Mucosa of stomach (tissue), 1 donor: ENCODE data around the gene ARMC12.

Experiments
- H3K27me3 ChIP-seq: one replicate; pipeline ENCODE4 v1.7.0; 2013; ENCODE audit warnings: mild to moderate bottlenecking, low read length; ENCODE audit not compliant: control insufficient read depth, insufficient read depth
- H3K36me3 ChIP-seq: one replicate; pipeline ENCODE4 v1.7.0; 2013; ENCODE audit warnings: low read length; ENCODE audit not compliant: control insufficient read depth, insufficient read depth
- H3K4me1 ChIP-seq: one replicate; pipeline ENCODE4 v1.7.0; 2013; ENCODE audit warnings: mild to moderate bottlenecking, low read length; ENCODE audit not compliant: control insufficient read depth, insufficient read depth
- H3K4me3 ChIP-seq: one replicate; pipeline ENCODE4 v1.7.0; 2013; ENCODE audit warnings: low read length
- H3K9ac ChIP-seq: one replicate; pipeline ENCODE4 v1.7.0; 2013; ENCODE audit warnings: mild to moderate bottlenecking, low read length, moderate library complexity
- H3K9me3 ChIP-seq: one replicate; pipeline ENCODE4 v1.7.0; 2013; ENCODE audit warnings: mild to moderate bottlenecking, low read length, moderate library complexity; ENCODE audit not compliant: control insufficient read depth
- donor health status: Pancreatic carcinoma.

The ARMC12 gene

DNA sequence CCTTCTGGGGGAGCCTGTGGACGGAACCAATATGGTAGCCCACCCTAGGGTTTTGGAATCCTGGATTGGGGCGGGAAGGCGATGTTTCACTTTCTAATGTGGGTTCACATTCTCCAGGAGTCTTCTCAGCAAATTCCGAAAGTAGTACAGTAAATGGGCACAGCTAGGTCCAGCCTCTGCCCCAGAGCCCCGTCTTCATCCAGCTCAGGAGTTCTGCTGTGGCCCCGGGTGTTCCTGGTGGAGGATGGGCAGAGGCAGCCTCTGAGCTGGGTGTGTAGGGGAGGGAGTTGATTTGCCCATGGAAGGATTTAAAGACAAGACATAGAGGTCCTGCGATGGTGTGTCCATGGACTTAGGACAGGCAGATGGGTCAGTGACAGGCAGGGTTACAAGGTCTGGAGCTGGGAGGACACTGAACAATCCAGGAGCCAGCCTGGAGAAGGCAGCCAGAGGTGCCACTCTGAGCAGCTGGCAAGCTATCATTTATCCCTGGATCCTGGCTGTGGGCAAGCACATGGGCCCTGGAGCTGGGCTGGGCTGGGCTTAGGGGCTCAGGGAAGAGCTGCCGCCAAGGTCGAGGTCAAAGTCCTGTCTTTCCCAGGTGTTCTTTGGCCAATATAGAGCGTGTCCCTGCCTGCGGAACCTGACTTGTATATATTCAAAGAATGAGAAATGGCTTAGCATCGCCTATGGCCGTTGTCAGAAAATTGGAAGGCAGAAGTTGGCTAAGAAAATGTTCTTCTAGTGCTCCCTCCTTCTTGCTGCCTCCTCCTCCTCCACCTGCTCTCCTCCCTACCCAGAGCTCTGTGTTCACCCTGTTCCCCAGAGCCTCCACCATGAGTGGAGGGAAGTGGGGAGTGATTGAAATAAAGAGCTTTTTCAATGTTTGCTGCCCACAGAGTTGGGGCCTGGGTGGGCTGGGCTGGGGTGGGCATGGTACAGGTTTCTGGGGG is 50.7 kb downstream of the ARMC12 start:
- Histone ChIP-seq H3K4me1 (no peaks in the 10 kb centered on the region), H3K4me3 (no peak overlapping the region), H3K27me3 (peaks cover 33% of the 10 kb centered on the region), H3K9ac (no peak overlapping the region), H3K36me3 (no peaks in the 10 kb centered on the region), H3K9me3 (no peaks in the 10 kb centered on the region)

DNA sequence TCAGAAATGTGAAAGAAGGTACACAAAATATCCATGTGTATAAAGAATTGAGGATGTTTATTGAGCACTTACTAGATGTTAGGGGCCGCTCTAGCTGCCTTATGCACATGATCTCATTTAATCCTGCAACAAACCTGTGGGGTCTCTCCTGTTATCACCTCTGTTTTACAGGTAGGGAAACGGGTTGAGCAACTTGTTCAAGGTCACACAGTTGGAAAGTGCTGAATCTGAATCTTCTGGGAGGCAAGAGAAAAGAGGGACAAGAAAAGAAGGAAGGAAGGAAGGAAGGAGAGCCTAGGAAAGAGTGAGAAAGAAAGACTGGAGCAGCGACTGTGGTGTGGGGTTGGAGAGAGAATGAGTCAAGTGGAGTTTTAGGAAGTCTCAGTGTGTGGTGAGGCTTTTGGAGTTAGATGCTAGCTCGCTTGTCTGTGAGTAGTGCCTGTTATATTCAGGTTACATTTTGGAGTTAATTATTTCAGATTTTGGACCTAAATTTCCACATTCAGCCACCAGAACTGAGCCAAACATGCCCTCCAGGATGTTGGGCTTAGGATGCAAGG is 51.7 kb downstream of the ARMC12 start:
- no peak overlapping the region for H3K9ac ChIP-seq
- no peaks in the 10 kb centered on the region for H3K9me3 ChIP-seq
- H3K4me3 ChIP-seq, result no peak overlapping the region
- H3K4me1 ChIP-seq, result no peaks in the 10 kb centered on the region
- H3K36me3 ChIP-seq, result no peaks in the 10 kb centered on the region
- peaks cover 33% of the 10 kb centered on the region for H3K27me3 ChIP-seq

DNA sequence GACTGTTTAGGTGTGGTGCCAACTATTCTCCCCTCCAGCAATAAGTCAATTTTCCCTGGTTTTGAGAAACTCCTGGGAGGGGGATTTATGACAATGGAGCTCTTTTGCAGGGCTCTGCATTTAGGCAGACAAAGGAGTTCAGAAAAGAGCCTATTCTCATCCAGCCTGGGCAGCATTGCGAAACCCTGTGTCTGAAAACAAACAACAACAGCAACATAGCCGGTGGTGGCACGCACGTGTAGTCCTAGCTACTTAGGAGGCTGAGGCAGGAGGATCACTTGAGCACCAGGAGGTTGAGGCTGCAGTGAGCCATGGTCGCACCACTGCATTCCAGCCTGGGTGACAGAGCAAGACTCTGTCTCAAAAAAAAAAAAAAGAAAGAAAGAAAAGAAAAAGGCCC is 53.9 kb downstream of the ARMC12 start:
- Histone ChIP-seq H3K9me3 (no peaks in the 10 kb centered on the region), H3K9ac (no peak overlapping the region), H3K27me3 (peaks cover 33% of the 10 kb centered on the region), H3K36me3 (no peaks in the 10 kb centered on the region), H3K4me1 (no peaks in the 10 kb centered on the region), H3K4me3 (no peak overlapping the region)

DNA sequence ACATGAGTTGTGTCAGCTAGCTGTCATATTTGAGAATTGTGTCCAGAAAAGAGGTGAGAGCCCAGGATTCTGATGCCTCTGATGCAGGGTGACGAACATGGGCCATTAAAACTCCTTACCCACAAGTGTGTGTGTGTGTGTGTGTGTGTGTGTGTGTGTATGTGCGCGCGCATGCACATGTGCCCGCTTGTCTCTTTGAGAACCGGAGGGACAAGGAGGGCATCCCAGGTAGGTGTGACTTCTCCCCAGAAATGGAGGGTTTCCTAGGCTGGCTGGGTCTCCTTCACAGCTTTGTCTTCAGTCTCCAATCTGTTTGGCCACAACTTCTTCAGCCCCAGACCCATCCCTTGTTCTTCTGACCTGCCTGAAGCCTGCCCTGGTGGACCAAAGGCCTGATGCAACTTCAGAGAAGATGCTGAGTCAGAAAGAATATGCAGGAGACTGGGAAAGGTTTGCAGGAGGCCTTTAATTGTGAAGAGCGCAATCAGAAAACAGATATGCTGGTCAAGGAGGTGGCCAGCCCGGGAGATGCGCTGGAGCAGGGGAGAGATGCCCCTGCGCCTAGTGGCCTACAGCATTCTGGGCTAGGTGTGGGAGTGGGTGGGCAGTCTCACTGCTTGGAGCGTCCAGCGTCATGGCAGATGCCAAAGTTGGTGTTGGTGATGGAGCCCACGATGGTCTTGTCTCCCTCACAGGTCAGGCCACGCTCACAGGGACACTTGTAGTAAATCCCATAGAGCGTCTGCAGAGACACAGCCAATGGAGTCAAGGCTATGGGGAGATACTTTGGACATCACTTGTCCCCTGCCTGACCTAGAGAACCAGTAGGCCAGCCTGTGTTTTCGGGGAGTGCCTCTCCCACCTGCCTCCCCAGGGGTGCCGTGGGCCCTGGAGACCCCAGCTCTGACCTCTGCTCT is 58.0 kb downstream of the ARMC12 start:
- Histone ChIP-seq H3K36me3 (no peaks in the 10 kb centered on the region), H3K4me3 (no peak overlapping the region), H3K9ac (no peak overlapping the region), H3K4me1 (no peaks in the 10 kb centered on the region), H3K9me3 (no peaks in the 10 kb centered on the region), H3K27me3 (no peaks in the 10 kb centered on the region)

DNA sequence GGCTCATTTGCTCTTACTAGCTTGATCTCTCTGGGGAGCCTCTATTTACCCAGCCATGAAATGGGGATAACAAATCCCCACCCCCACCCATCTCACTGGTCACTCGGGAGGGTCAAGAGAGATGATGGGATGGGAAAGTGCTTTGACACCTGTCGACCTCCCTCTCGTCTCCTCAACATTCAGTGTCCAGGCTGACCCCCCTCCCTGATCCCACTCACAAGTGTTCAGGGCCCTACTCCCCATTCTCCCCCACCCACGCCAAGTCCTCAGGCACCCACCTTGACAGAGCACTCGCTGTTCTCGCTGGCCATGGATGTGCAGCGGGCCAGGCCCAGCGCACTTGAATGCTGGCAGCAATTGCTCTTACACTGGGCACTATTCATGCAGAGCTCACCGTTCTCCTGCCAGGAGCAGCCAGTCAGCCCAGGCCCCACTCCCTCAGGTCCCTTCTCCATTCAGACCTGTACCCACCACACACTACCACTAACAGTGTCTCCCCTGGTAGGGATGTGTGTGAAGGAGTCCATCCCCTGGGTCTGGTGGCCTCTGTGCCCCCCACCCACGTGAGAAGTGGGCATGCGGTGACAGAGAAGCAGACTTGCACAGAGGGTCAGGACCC is 58.7 kb downstream of the ARMC12 start:
- H3K36me3 ChIP-seq, result no peaks in the 10 kb centered on the region
- no peaks in the 10 kb centered on the region for H3K9me3 ChIP-seq
- no peak overlapping the region for H3K9ac ChIP-seq
- no peak overlapping the region for H3K4me3 ChIP-seq
- H3K27me3 ChIP-seq, result no peaks in the 10 kb centered on the region
- H3K4me1 ChIP-seq, result no peaks in the 10 kb centered on the region

DNA sequence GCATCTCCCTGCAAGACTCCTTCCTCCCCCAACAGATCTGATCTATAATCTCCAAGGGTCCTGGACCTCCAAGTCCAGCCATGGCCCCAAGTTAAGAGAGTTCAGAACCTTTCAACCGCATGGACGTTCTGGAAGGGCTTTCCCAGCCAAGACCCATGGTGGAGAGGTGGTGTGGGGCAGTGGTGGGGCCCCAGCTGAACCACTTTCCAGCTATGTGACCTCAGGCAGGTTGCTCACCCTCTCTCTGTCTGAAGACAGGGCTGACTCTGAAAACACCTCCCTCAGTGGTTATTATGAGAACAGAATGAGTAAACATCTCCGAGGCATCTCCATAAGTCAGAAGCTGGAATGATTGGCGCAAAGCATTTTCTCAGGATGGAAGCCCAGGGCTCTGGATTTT is 59.4 kb downstream of the ARMC12 start:
- Histone ChIP-seq H3K4me3 (no peak overlapping the region), H3K27me3 (no peaks in the 10 kb centered on the region), H3K36me3 (no peaks in the 10 kb centered on the region), H3K9me3 (no peaks in the 10 kb centered on the region), H3K9ac (no peak overlapping the region), H3K4me1 (no peaks in the 10 kb centered on the region)

DNA sequence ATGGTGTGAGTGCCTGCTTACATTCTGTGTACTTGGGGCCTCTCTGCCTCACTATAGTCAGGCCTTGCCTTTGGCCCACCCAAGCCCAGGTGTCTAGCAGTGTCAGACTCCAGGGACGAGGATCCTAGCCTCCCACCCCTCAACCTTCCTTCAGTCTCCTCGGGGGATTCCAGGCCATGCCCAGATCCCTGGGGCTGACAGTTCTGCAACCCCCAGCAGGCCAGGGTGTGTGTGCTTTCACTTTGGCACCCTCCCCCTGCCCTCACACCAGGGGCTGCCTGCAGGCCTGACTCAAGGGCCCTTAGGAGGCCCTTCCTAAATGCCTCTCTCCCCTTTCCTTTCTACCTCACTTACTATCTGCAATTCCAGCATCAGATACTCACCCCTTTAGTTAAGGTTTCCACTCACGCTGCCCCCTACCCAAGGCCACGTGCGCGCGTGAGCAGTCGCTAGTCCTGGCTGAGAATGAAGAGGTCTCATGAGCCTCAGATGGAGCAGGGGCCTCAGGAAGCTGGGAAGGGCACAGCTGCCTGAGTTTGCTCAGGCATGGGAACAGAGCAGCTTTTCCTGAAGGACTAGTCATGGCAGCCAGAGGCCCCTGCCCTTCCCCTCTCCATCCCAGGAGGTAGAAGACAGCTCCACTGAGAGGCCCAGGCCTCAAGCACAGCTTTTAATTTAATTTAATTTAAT is 61.1 kb downstream of the ARMC12 start:
- Histone ChIP-seq H3K27me3 (no peaks in the 10 kb centered on the region), H3K9ac (no peak overlapping the region), H3K9me3 (no peaks in the 10 kb centered on the region), H3K4me1 (no peaks in the 10 kb centered on the region), H3K36me3 (no peaks in the 10 kb centered on the region), H3K4me3 (no peak overlapping the region)
